ENCODE data around the gene CR1L.

DNA sequence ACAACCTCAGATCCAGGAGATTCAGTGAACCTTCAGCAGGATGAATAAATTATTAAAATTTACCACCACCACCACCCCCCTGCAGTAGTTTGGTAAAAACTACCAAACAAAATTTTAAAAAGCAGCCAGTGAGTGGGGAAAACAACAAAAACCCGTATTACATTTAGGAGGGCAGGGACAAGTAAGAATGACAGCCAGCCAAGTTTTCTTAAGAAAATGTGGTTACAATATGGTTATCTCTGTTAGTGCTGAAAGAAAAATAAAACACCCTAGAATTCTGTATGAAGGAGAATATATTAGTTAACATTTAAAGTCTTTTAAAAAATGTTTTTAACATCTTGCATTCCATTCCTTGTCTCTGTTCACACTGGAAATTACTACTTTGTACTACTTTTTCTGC lies 121.6 kb downstream of the CR1L start:
- TF ChIP-seq, protein P1, sequence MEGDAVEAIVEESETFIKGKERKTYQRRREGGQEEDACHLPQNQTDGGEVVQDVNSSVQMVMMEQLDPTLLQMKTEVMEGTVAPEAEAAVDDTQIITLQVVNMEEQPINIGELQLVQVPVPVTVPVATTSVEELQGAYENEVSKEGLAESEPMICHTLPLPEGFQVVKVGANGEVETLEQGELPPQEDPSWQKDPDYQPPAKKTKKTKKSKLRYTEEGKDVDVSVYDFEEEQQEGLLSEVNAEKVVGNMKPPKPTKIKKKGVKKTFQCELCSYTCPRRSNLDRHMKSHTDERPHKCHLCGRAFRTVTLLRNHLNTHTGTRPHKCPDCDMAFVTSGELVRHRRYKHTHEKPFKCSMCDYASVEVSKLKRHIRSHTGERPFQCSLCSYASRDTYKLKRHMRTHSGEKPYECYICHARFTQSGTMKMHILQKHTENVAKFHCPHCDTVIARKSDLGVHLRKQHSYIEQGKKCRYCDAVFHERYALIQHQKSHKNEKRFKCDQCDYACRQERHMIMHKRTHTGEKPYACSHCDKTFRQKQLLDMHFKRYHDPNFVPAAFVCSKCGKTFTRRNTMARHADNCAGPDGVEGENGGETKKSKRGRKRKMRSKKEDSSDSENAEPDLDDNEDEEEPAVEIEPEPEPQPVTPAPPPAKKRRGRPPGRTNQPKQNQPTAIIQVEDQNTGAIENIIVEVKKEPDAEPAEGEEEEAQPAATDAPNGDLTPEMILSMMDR (IDR thresholded peaks at IDR 0.05) = no peak
- no peak for TF ChIP-seq ZFX (IDR thresholded peaks at IDR 0.05; ENCODE audit: borderline replicate concordance)

All from 22Rv1 (cell line).